Nephron progenitor cell (in vitro differentiated cells): Measurements from ENCODE around the gene MAPRE2.

Experiments used
- DNase-seq: peaks from one replicate; pipeline ENCODE4 v3.0.0; 2021
- H3K27ac Mint-ChIP-seq: 2 replicates; pipeline ENCODE4 v1.8.0; 2021; ENCODE audit warnings: mild to moderate bottlenecking, moderate library complexity, mixed read lengths
- H3K27me3 Mint-ChIP-seq: 2 replicates; pipeline ENCODE4 v1.8.0; 2021; ENCODE audit warnings: mild to moderate bottlenecking, low read depth, mixed read lengths; ENCODE audit not compliant: poor library complexity
- H3K36me3 Mint-ChIP-seq: 2 replicates; pipeline ENCODE4 v1.8.0; 2021; ENCODE audit warnings: low read depth, mixed read lengths
- H3K4me1 Mint-ChIP-seq: 2 replicates; pipeline ENCODE4 v1.8.0; 2021; ENCODE audit warnings: mixed read lengths
- H3K4me3 Mint-ChIP-seq: 2 replicates; pipeline ENCODE4 v1.8.0; 2021; ENCODE audit warnings: mild to moderate bottlenecking, moderate library complexity, mixed read lengths
- H3K9me3 Mint-ChIP-seq: 2 replicates; pipeline ENCODE4 v1.8.0; 2021; ENCODE audit warnings: mild to moderate bottlenecking, moderate library complexity, mixed read lengths
- TF ChIP-seq, protein P1 (sequence below): fragments of 200-600 bp; sonication (generic); IDR thresholded peaks from 2 replicates; pipeline ENCODE4 v1.5.0; 2021; ENCODE audit warnings: antibody characterized with exemption

The MAPRE2 gene

DNA sequence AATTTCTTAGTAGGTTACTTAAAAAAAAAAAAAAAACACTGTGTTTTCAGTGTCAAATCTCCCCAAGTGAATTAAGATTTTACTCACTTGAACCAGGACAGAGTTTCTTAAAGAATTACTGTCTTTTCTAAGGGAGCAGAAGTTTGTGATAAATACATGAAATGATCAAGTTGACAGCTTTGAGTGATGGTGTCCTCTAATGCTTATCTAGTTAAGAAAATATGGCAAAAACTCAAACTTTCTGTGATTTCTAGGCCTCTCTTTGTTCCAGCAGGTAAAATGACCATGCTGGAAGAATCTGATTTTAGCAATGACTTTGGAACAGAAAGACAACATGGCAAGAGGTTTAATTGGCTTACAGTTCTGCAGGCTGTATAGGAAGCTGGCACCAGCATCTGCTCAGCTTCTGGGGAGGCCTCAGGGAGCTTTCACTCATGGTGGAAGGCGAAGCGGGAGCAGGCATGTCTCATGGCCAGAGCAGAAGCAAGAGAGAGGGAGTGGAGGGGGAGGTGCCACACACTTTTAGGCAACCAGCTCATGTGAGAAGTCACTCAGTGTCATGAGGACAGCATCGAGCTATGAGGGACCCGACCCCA, 6.6 kb downstream of the MAPRE2 start:
- no peak for DNase-seq
- Mint-ChIP-seq H3K27ac (no peak overlapping the region), H3K9me3 (peaks cover 4% of the 10 kb centered on the region), H3K4me3 (no peak overlapping the region), H3K36me3 (peaks cover 14% of the 10 kb centered on the region), H3K4me1 (peaks cover 67% of the 10 kb centered on the region), H3K27me3 (no peaks in the 10 kb centered on the region)
- TF ChIP-seq, protein P1, sequence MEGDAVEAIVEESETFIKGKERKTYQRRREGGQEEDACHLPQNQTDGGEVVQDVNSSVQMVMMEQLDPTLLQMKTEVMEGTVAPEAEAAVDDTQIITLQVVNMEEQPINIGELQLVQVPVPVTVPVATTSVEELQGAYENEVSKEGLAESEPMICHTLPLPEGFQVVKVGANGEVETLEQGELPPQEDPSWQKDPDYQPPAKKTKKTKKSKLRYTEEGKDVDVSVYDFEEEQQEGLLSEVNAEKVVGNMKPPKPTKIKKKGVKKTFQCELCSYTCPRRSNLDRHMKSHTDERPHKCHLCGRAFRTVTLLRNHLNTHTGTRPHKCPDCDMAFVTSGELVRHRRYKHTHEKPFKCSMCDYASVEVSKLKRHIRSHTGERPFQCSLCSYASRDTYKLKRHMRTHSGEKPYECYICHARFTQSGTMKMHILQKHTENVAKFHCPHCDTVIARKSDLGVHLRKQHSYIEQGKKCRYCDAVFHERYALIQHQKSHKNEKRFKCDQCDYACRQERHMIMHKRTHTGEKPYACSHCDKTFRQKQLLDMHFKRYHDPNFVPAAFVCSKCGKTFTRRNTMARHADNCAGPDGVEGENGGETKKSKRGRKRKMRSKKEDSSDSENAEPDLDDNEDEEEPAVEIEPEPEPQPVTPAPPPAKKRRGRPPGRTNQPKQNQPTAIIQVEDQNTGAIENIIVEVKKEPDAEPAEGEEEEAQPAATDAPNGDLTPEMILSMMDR = no peak

DNA sequence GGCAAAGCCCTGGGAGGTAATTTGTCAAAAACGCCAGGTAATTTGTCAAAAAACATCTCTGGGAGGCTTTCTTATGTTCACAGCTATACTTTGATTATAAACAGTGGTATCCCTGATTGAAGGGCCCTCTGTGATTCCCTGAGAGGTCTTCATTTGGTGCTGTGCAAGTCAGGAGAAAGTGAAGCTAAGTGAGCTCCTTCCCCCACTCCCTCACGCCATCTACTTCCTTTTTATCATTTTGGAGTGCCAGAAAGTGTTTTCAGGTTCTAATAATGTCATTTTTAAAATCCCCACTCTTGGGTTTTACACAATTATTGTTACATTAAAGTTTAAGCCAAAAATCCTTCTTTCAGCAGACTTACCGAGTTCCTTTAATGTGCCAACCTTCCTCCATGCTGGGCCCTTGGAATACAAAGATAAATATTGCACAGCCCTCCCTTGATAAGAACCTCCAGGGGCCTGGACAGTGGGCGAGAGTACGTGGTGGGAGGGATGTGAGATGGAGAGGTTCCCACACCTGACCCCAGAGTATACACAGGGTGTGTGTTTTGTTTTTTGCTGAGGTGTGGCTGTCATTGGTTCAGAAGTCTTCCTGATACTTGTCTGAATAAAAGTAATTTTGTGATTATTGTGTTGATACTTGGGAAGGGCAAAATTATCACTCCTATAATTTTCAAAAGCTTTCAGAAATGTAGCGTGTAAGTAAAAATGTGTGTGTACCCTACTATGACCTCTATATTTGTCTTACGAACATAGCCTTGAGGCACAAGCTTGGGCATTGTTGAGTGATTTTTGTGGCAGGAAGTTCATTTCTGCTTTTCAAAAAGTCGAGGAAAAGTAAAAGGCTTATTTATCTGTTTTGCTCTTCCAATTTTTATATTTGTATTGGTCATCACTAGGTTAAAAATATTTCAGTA, 8.2 kb downstream of the MAPRE2 start:
- Mint-ChIP-seq H3K27me3 (no peaks in the 10 kb centered on the region), H3K4me1 (peaks cover 51% of the 10 kb centered on the region), H3K9me3 (peaks cover 13% of the 10 kb centered on the region), H3K36me3 (peaks cover 24% of the 10 kb centered on the region), H3K27ac (peak overlapping the region; percentile 53), H3K4me3 (no peak overlapping the region)
- DNase-seq = no peak
- TF ChIP-seq, protein P1 = no peak

DNA sequence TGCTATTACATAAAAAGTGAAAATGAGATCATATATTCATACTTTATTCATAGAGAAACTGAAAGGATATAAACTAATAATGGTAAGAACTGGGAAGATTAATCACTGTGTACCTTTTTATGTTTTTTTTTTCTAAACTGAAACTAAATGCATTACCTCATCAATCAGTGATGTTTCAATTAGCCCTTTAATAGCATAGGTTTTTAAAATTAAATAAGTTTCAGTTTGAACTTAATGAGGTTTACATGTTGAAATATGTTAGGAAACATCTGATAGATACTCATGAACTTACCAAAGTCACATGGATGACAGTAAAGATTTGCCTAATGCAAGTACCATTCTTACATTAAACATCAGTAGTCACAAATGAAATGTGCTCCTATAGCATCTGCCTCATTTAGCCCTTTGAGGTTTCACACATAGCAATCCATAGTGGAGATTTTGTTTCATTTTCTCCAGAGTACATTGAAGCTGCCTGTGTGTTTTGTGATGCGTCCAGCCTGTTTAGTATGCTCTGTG, 8.9 kb downstream of the MAPRE2 start:
- TF ChIP-seq, protein P1 = no peak
- peaks cover 44% of the 10 kb centered on the region for H3K4me1 Mint-ChIP-seq
- peaks cover 18% of the 10 kb centered on the region for H3K9me3 Mint-ChIP-seq
- H3K4me3 Mint-ChIP-seq = no peak overlapping the region
- H3K27me3 Mint-ChIP-seq = no peaks in the 10 kb centered on the region
- peaks cover 31% of the 10 kb centered on the region for H3K36me3 Mint-ChIP-seq
- no peak for DNase-seq
- peak overlapping the region; percentile 67 for H3K27ac Mint-ChIP-seq

DNA sequence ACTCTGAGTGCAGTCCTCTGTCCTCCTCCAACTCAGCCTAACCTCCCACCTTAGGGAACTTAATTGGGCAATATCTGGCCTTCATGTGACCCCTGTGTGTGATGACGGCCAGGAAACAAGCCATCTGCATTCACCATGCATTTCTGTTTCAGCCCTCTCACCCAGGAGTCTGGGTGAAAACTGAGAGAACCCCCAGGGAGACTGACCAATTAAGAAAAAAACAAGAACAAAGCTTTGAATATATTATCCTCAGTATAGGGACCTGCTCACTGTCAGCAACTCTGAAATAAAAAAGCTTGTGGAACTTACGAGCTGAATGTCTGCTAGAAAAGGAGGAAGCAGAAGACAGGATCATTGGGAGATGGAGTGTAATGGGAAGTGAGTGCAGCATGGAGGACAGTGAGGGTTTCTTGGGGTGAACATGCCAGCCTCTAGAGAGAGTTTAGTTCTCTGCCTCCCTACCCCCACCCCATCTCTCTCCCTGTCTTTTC, 9.5 kb downstream of the MAPRE2 start:
- Mint-ChIP-seq H3K4me3 (peak overlapping the region; percentile 20), H3K9me3 (peaks cover 21% of the 10 kb centered on the region), H3K36me3 (peaks cover 35% of the 10 kb centered on the region), H3K27ac (peak overlapping the region; percentile 67), H3K4me1 (peaks cover 37% of the 10 kb centered on the region), H3K27me3 (no peaks in the 10 kb centered on the region)
- TF ChIP-seq, protein P1 = no peak
- DNase-seq = no peak

DNA sequence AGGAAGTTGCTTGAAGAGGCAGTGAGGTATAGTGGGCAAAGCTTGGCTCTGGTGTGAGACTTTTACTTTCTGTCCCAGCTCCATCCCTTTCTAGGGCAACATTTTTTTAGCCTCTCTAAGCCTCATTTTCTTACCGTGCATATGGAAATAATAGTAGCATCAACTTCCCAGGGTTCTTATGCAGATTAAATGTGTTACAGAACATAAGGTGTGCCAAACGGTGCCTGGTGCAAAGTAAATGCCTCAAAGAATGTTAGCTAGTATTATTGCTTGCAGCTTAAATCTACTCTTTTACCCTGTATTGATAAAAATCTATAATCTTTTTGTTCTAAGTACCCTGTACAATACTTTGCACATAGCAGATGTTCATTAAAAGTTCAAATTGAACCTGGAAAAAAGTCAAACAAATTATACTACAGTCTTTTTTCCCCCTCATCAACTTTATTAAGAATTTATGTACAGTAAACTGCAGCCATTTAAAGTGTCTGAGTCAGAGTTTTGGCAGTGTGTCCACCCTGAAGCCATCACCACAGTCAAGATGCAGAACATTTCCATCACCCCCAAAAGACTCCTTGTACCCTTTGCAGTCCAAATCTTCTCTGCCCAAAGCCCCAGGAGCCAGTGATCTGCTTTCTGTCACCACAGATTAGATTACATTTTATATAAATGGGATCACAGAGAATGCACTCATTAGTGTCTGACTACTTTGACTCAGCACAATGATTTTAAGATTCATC, 10.6 kb downstream of the MAPRE2 start:
- TF ChIP-seq, protein P1 = no peak
- DNase-seq = no peak
- Mint-ChIP-seq H3K4me3 (no peak overlapping the region), H3K9me3 (peaks cover 21% of the 10 kb centered on the region), H3K36me3 (peaks cover 35% of the 10 kb centered on the region), H3K27me3 (no peaks in the 10 kb centered on the region), H3K27ac (no peak overlapping the region), H3K4me1 (peaks cover 30% of the 10 kb centered on the region)
